WI38 (cell line): ENCODE data around the gene SCP2.
"Not testable (repeated sequence)": the region's sequence is repeated elsewhere in the genome, so short reads cannot be mapped to it uniquely, and the experiment has no call there.

ENCODE experiments used
- H3K4me3 ChIP-seq: 2 replicates; pipeline ENCODE4 v1.5.1; 2011; ENCODE audit warnings: low read depth, mild to moderate bottlenecking, control low read depth, low read length
- TF ChIP-seq, protein P1 (sequence below): IDR thresholded peaks from 2 replicates; pipeline ENCODE4 v1.5.1; 2012; ENCODE audit warnings: low read depth, mild to moderate bottlenecking, control low read depth, low read length

SCP2 gene

DNA sequence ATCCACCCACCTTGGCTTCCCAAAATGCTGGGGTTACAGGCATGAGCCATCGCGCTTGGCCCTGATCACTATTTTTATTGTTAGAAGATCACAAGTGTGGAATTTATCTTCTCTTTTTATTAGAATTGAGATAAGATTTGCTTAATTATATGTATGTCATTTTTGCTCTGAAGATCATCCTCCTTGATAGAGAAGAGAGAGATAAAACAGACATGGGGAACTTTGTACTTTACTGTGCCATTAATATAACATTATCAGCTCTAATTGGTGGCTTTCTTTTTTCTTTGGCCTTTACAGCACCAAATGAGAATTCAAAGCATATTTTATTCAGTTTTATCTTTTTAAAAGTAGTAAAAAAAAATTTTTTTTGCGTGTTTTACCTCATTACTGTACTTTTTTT is 46.8 kb downstream of the SCP2 start:
- TF ChIP-seq, protein P1, sequence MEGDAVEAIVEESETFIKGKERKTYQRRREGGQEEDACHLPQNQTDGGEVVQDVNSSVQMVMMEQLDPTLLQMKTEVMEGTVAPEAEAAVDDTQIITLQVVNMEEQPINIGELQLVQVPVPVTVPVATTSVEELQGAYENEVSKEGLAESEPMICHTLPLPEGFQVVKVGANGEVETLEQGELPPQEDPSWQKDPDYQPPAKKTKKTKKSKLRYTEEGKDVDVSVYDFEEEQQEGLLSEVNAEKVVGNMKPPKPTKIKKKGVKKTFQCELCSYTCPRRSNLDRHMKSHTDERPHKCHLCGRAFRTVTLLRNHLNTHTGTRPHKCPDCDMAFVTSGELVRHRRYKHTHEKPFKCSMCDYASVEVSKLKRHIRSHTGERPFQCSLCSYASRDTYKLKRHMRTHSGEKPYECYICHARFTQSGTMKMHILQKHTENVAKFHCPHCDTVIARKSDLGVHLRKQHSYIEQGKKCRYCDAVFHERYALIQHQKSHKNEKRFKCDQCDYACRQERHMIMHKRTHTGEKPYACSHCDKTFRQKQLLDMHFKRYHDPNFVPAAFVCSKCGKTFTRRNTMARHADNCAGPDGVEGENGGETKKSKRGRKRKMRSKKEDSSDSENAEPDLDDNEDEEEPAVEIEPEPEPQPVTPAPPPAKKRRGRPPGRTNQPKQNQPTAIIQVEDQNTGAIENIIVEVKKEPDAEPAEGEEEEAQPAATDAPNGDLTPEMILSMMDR = no peak
- H3K4me3 ChIP-seq = no peak overlapping the region

DNA sequence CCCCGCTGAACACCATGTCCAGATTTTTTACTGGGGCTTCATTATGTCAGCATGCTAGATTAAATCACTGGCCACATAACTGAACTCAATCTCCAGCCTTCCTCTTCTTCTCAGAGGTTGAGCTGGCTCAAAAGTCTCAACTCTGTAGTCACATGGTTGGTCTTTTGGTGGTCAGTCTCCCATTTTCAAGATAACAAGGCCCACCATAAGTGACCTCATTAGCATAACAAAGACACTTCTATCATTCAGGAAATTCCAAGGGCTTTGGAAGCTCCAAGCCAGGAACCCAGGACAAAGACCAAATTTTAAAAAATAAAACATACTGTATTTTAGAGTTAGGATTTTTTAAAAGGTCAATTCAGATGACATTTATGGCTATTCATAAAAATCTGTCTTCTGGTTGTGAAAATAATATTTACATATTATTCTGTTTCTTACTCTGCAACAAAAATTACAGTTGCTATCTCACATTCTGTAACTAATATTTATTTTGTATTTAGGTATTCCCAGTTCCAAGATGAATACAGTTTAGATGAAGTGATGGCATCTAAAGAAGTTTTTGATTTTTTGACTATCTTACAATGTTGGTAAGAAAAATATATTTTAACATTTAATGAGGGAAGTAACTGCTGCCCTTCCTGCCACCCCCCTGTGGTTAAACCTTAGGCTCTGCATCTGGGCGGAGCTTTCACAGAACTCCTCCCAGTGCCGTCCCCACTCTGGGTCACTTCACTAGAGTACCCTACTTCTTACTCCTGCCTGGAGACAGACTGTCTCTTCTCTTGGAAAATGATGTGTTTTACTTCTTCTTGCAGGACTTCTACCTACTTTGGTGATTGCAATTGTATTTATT is 49.3 kb downstream of the SCP2 start:
- H3K4me3 ChIP-seq = no peak overlapping the region
- TF ChIP-seq, protein P1 = no peak

DNA sequence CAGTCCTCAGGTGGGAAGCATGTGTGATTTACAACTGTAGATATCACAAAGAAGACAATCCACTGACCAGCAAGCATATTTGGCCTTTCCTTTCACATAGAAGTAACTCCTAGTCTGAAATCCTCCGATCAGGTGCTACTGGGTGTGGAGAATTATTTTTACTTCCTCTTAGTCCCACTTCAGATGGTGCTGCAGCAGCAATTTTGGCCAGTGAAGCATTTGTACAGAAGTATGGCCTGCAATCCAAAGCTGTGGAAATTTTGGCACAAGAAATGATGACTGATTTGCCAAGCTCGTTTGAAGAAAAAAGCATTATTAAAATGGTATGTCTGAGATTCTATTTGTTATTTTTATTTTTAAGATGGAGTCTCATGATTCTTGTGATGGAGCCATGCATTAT is 51.0 kb downstream of the SCP2 start:
- TF ChIP-seq, protein P1 = no peak

DNA sequence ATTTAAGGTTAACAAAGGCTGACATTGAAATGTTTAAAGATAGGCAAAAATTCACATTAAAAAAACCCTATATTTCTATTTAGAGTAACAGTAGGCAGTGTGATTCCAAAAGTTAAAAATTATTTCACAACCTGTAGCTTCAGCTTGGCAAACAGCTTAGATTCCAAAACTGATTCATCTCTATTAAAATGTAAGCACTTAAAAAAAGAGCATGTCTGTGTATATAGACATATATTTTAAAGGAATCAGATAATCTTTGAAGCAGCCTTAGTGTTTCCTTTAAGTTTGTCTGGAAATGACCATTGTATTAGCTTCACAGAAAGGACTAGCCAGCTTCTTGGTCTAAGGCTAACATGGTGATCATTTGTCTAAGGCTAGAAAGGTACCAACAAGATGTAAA is 65.7 kb downstream of the SCP2 start:
- not testable (repeated sequence) for H3K4me3 ChIP-seq

More for the DNA sequence above, 51.0 kb downstream of the SCP2 start:
- no peak overlapping the region for H3K4me3 ChIP-seq

DNA sequence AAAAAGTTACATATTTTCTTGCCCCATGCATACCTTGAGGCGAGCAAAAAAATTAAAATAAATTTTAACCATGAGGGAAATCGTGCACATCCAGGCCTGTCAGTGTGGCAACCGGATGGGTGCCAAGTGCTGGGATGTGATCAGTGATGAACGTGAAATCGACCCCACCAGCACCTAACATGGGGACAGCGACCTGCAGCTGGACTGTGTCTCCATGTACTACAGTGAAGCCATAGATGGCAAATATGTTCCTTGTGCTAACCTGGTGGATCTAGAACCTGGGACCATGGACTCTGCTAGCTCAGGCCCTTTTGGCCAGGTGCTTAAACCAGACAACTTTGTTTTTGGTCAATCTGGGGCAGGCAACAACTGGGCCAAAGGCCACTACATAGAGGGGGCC is 67.6 kb downstream of the SCP2 start:
- TF ChIP-seq, protein P1 = no peak
- no peak overlapping the region for H3K4me3 ChIP-seq

DNA sequence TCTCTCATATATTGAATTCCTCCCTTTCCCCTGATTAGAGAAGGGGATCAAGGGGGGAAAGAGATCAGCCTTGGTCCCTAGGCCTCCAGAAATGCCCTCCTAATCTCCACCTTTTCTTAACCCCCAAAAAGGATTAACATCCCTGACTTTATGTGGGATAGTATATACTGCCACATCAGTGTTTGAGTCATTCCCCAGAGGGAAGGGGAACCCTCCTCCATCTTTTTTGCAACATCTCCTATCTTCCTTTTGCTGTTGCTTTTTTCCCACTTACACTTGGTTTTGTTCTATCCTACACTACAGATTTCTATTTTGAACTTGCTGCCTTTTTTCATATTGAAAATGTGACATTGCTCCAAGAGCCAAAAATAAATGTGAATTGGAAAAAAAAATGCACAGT is 69.6 kb downstream of the SCP2 start:
- H3K4me3 ChIP-seq = no peak overlapping the region
- TF ChIP-seq, protein P1 = no peak

DNA sequence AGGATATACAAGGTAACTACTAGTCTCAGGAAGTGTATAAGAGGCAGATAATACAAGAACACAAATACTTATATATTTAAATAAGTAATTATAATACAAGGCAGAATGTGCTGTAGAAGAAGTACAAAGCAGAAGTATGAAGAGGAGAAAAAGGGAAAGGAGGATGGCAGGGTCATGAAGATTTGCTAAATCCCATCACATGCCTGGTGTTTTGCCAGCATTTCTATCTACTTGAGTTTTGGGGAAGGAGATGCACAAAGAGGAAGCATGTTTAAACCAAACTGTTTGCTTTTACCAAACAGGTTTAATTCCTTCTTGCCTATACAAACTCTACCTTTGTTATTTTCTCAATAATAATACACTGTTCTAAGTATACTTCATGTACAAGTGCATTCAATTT is 74.1 kb downstream of the SCP2 start:
- TF ChIP-seq, protein P1 = no peak
- H3K4me3 ChIP-seq = no peak overlapping the region

DNA sequence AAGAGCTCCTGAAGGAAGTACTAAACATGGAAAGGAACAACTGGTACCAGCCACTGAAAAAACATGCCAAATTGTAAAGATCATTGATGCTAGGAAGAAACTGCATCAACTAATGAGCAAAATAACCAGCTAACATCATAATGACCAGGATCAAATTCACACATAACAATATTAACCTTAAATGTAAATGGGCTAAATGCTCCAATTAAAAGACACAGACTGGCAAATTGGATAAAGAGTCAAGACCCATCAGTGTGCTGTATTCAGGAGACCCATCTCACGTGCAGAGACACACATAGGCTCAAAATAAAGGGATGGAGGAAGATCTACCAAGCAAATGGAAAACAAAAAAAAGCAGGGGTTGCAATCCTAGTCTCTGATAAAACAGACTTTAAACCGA is 79.5 kb downstream of the SCP2 start:
- H3K4me3 ChIP-seq = not testable (repeated sequence)

DNA sequence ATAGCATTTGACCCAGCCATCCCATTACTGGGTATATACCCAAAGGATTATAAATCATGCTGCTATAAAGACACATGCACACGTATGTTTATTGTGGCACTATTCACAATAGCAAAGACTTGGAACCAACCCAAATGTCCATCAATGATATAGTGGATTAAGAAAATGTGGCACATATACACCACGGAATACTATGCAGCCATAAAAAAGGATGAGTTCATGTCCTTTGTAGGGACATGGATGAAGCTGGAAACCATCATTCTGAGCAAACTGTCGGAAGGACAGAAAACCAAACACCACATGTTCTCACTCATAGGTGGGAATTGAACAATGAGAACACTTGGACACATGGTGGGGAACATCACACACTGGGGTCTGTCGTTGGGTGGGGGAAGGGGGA is 83.2 kb downstream of the SCP2 start:
- not testable (repeated sequence) for H3K4me3 ChIP-seq
